Measurements from ENCODE around the gene VEPH1.

The VEPH1 gene

DNA sequence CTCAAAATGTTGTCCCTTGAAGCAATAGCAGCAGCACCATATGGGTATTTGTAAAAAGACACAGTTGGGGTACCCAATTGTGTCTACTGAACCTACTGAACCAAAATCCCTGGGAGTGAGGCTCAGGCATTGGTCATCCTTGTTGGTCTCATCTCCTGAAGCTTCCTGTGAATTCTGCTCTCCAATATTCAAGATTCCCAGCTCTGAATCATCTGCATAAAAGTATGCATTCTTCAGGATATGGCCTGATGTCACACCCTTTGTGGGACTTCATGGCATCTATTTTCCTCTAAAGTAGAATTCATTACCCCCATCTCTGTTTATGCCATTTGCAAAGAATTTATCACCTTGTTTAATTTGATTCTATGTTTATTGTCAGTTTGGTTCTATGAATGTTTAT is 79.9 kb downstream of the VEPH1 start:
- DNase-seq = no peak

DNA sequence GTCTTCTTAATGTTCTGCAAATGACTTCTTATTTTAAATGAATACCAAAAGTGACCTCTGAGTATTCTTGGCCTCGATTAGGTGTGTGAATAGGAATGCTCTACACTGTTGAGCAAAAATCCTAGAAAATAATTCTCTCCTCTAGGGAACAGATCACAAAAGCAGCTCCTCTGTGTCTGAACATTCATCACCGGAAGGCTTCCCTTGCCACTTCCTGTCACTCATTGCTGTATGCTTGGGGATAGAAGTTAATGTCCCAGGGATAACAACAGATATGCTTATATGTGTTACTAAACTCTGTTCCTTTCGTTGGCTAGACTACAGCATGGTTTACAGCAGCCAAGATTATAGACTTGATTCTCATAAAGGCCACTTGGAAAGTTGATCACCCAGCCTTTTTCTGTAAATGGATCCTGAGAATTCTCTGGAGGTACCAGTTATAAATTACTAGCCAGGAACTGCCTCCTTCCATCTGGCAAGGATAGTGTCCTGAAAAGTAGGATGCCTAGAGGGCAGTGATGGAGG is 82.5 kb downstream of the VEPH1 start:
- DNase-seq = no peak

DNA sequence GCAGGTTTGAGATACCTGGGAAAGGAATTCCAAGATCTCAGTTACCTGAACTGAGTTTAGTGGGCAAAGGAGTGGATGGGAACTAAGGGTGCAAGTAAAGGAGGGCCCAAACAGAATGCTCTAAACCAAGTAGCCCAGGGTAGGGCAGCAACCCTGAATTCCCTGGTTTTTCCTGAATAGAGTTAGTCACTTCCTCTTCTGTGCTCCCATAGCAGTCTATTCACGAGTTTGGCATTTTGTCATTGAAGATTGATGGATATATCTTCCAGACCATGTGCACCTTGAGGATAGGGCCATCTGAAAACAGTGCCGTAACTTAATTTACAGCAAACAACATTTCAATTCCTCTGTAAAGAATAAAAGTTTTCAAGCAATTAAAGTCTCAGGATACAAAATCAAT is 85.1 kb downstream of the VEPH1 start:
- DNase-seq = no peak

DNA sequence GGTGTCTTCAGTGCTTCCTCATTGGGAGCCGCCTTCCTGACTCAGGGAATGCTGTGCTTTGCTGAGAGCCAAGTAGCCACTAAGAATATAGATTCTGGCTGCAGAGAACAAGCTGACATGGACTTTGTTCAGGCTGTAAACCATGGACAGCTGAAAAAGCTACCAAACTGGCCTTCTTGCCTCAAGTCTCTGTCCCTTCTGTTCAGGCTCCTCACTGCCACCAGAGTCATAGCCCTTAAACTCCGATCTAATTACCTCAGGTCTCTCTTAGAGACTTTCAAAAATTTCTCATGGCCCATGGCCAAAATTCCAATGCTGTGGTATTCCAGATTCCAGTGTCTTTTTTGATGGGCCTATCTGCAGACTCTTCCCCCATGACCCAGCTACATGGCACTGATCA is 86.0 kb downstream of the VEPH1 start:
- no peak for DNase-seq

DNA sequence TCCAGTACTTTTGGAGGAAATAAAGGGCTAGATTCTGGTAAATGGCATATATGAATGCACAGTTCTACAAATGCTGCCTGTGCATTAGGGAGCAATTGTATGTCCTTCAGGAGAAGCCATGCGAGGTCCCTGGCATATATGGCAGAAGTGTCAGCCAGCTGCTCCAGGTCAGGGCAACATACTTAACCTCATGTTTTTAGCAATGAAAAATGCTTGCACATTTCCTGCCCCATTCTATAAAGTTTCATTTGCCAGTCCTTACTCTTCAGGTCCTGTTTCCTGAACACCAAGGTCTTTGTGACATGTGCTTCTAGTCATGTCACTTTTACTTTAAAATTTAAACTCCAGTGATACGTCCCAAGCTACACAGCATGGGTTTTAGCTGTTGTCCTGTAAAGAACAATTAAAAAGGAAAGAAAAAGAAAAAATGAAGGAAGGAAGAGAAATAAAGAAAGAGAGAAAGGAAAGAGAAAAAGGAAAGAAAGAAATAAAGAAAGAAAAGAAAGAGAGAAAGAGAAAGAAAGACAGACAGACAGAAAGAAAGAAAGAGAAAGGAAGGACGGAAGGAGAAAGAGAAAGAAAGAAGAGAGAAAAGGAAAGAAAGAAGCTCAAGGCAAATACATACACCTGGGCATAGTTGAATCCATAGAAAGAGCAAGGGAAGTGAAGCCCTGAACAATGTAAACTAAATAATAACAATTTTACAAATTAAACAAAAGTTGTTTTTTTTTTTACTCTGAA is 86.7 kb downstream of the VEPH1 start:
- DNase-seq = no peak

DNA sequence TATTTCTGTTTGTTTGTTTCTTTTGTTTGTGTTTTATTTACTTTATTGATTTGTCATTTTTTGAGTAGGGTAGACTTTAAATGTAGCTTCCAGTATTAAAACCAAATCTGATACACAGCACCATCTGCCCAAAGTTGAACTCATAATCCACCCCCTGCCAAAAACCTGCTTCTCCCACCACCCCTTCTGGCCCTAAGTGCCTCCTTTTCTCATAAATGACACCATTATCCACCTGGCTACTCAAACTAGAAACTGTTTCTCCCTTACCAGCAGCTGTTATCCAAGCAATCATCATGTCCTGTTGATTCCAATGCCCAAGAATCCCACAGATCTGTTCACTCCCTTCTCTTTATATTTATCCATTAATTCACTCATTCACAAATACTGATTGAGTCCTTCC is 88.4 kb downstream of the VEPH1 start:
- DNase-seq = peak; percentile 98

- peak; percentile 98 for DNase-seq
Observed at GRCh38 chr3:157412323-157412855, 90.8 kb downstream of the VEPH1 start.

- no peak for DNase-seq
Observed at GRCh38 chr3:157410945-157411344, 92.3 kb downstream of the VEPH1 start.

DNA sequence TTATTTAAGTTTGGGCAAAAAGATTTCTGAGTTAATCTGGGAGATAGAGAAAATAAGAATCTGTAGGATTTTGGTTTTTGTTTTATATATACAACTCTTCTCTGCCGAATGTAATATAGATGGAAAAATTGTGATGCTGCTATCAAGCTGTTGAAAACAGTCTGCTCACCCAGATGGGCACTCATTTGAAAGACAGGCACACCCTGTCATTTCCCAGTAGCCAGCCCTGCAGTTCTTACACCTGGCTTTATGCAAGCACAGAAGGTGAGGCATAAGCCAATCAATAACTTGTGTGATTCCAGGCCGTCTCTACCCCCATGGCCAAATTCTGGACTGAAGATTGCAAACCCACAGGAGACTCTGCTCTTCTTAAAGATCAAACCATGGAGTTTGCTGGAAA is 93.7 kb downstream of the VEPH1 start:
- DNase-seq = no peak

GRCh38 chr3:157408499-157409149 is 94.6 kb downstream of the VEPH1 start:
- no peak for DNase-seq

- no peak for DNase-seq
Observed at GRCh38 chr3:157407769-157408168, 95.4 kb downstream of the VEPH1 start.

DNA sequence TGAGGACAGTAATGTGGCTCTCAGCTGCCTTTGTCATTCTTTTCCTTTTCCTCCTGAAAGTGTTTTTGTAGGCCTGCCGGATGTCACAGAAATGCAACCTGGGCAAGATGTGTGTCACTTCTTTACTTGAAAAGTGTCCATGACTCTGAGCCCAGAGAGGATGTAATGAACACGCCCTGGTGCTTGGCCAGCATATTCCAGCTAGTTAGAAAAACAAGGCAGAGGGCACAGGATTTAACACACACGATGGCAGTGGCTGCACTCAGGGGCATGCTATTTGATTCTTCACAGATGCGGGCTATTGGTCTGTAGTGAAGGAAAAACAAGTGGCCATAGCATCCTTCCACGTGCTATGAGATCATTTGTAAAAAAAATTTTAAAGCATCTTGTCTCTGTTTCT is 96.8 kb downstream of the VEPH1 start:
- DNase-seq = no peak

DNA sequence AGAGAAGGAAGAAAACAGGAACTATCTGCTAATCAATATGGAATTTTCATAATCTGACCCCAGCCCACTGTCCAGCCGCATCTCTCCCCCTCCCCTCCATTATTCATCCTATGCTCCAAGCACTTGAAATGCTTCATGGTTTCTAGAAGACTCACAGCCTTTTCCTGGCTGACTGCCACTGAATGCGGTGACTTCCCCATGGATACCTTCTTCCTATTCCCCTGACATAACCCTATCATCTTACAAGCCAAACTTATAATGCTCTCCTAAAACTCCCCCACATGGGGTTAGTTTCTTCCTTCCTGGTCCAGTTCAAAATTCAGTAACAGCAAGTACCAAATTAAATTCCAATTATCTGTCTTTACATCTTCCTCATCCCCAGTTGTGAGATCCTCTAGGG is 97.8 kb downstream of the VEPH1 start:
- no peak for DNase-seq

DNA sequence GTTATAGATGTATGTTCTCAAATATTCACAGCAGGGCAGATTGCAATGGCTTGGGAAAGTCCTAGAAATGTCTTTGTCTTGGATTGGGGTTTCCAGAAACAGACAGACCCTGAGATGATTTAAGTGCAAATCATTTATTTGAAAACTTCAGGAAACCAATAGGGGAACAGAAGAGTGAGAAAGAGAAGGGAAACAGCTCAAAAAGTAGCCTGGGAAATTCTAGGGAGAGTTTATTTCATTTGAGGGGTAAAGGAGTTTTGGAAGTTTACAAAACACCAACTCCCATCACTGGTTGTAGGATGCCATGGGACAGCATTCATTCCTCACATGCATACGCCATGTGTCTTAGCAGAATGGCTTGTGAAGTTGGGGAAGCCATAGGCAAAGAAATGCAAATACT is 98.8 kb downstream of the VEPH1 start:
- no peak for DNase-seq

DNA sequence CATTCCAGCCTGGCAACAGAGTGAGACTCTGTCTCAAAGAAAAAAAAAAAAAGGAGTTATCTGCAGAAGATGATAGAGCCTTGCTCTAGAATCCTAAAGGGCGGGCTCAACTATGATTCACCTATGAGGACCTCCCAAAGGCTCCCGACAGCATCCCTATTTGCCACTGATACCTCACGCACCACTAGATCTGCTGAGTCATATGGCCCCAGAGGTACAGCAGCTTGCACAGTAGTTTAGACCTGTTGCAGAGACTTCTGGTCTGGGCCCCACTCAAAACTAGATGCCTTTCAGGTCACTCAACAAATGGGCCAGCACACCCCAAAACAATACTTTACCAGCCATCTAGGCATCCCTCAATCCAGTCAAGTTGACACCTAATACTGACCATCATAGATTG is 104.6 kb downstream of the VEPH1 start:
- DNase-seq = no peak

DNA sequence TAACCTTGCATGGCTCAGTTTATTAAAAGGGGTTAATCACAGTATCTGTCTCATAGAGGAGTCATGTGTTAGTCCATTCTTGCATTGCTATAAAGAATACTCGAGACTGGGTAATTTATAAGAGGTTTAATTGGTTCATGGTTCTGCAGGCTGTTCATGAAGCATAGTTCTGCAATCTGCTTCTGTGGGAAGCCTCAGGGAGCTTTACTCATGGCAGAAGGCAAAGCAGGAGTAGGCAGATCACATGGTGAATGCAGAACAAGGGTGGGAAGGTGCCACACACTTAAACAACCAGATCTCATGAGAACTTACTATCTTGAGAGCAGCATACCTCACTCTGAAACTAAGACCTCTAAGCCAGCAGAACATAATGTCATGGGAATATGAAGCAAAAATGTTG is 108.8 kb downstream of the VEPH1 start:
- no peak for DNase-seq

DNA sequence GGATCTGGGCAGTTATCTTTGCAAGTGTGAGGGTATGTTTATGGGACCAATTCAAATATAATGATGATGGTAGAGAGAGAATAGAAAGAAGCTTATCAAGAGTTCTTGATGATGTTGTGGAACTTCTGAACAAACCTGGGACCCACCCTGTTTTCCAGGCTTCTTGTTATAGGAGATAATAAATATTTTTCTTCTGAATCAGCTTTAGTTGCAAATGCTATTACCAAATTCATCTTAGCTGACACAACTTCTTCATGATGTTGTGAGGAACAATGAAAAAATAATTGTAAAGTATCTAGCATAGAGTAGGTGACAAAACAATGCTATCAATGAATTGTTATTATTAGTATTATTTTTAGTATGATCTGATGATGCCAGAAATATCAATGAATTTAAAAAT is 110.1 kb downstream of the VEPH1 start:
- DNase-seq = no peak

DNA sequence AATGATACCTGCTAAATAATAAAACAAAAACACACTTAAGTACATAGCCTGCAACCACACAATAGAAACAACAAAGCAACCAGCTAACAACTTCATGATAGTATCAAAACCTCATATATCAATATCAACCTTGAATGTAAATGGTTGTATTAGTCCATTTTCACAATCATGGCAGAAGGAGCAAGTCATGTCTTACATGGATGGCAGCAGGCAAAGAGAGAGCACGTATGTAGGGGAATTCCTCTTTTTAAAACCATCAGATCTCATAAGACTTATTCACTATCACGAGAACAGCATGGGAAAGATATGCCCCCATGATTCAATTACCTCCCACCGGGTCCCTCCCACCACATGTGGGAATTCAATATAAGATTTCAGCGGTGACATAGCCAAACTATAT is 111.1 kb downstream of the VEPH1 start:
- no peak for DNase-seq

DNA sequence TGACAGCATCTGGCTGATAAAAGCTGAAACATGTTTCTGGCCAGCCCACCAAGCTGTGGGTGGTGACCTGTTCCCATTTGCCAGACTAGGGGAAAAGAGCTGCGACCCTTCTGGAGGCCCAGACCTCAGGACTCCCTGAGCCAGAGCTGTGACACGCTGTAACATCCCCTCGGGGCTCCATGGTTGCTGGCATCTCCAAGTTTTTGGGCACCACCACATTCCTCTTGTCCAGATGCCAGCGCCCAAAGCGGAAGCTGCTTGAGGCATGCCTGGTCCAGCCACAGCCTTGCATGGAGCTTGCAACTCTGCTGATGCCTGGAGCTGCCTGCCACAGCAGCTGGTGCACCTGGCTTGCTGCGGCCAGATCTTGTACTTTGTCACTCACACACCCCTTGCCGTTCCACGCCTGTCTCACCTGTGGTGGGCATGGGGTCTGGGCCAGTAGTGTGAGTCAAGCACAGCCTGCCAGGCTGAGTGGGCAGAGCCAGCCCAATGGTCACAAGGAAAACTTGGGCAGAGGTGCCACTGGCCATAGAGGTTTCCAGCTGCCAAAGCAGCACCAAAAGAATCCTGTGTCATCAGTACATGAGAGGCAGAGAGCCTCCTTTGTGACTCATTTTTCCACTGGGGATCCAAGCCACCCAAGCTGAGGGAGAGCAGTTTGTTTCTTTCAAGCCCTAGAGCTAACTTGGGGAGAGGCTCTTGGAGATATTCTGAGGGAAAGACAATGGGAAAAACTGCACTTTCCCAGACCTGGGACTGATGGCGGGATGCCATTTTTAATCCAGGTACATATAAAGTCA is 112.3 kb downstream of the VEPH1 start:
- no peak for DNase-seq

DNA sequence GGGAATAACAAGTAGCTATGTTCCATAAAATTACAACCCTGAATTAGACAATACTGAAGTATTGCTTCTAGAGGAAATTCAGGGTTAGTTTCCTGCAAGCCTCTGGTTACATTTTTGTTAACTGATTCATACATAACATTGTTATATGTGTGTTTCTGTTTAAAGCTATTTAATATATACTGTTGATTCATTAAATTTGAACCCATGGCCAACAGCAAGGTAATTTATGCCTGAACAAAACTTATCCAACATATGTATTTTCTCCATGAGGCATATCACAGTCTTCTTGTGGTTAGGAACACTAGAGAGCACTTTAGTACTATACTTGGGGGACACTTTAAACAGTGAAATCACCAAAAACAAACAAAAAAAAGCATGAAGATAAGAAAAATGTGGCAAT is 114.2 kb downstream of the VEPH1 start:
- no peak for DNase-seq

- DNase-seq = no peak
Observed at GRCh38 chr3:157387708-157388435, 115.3 kb downstream of the VEPH1 start.

DNA sequence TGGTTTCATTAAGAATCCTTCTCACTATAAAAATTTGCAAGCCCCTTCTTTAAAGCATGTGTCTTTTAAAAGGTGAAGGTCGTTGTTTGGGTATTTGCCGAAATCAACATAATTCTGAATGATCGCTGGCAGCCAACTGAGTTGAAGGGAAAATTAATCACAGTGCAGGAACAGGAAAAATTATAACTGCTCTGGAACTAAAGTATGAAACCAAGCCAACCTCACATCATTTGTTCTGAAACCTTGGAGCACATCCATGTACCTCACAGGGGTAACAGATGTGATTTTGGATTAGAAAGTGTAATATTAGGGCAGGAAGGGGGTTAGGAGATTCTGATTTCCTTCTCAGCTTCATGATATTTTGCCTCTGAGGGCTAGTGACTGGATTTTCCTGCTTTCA is 118.7 kb downstream of the VEPH1 start:
- no peak for DNase-seq

GRCh38 chr3:157384031-157384430 is 119.2 kb downstream of the VEPH1 start:
- no peak for DNase-seq
